GM12864 (cell line): ENCODE measurements around the gene YWHAG.
"Not testable (repeated sequence)": the region's sequence is repeated elsewhere in the genome, so short reads cannot be mapped to it uniquely, and the experiment has no call there.

ENCODE experiments used
- DNase-seq: peaks from one replicate; pipeline ENCODE4 v3.0.0-alpha.2; 2011; ENCODE audit warnings: low read depth
- H3K4me3 ChIP-seq: 2 replicates; pipeline ENCODE4 v1.5.1; 2011; ENCODE audit warnings: mild to moderate bottlenecking, low read depth, low read length, control low read depth
- TF ChIP-seq, protein P1 (sequence below): IDR thresholded peaks from 2 replicates; pipeline ENCODE4 v1.5.1; 2011; ENCODE audit warnings: low read depth, mild to moderate bottlenecking, moderate library complexity, low read length, control low read depth, inconsistent platforms; ENCODE audit errors: missing control alignments

YWHAG gene

DNA sequence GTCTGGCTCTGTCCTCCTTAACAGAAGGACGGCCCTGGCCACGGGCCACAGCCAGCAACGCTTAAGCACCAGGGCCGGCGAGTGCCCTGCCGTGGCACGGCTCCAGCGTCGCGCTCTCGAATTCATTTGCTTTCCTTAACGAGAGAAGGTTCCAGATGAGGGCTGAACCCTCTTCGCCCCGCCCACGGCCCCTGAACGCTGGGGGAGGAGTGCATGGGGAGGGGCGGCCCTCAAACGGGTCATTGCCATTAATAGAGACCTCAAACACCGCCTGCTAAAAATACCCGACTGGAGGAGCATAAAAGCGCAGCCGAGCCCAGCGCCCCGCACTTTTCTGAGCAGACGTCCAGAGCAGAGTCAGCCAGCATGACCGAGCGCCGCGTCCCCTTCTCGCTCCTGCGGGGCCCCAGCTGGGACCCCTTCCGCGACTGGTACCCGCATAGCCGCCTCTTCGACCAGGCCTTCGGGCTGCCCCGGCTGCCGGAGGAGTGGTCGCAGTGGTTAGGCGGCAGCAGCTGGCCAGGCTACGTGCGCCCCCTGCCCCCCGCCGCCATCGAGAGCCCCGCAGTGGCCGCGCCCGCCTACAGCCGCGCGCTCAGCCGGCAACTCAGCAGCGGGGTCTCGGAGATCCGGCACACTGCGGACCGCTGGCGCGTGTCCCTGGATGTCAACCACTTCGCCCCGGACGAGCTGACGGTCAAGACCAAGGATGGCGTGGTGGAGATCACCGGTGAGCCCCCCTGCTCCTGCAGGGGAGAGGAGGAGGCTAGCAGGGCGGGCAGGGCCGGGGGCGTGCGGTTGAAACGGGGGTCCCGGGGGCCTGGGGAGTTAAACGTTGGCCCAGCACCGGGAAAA is 56.2 kb downstream of the YWHAG start, which contains the start of gene HSPB1:
TSS of gene HSPB1 (plus strand) at position 327 of the 855 bp plus-strand sequence. CDS start at position 367, 40 bp downstream.
- DNase-seq = no peak
- peak within 1 kb of the TSS; percentile 82 for H3K4me3 ChIP-seq
- TF ChIP-seq, protein P1, sequence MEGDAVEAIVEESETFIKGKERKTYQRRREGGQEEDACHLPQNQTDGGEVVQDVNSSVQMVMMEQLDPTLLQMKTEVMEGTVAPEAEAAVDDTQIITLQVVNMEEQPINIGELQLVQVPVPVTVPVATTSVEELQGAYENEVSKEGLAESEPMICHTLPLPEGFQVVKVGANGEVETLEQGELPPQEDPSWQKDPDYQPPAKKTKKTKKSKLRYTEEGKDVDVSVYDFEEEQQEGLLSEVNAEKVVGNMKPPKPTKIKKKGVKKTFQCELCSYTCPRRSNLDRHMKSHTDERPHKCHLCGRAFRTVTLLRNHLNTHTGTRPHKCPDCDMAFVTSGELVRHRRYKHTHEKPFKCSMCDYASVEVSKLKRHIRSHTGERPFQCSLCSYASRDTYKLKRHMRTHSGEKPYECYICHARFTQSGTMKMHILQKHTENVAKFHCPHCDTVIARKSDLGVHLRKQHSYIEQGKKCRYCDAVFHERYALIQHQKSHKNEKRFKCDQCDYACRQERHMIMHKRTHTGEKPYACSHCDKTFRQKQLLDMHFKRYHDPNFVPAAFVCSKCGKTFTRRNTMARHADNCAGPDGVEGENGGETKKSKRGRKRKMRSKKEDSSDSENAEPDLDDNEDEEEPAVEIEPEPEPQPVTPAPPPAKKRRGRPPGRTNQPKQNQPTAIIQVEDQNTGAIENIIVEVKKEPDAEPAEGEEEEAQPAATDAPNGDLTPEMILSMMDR = no peak

DNA sequence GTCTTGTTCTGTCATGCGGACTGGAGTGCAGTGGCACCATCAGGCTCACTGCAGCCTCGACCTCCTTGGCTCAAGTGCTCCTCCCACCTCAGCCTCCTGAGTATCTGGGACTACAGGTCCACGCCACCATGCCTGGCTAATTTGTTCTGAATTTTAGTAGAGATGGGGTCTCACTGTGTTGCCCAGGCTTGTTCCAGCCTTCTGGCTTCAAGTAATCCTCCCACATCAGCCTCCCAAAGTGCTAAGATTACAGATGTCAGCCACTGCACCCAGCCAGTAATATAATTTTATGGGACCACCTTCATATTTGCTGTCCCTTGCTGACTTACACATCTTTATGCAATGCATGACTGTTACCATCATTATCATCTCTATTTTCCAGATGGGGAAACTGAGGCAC is 57.8 kb downstream of the YWHAG start:
- no peak overlapping the region for H3K4me3 ChIP-seq
- no peak for DNase-seq
- TF ChIP-seq, protein P1 = no peak

DNA sequence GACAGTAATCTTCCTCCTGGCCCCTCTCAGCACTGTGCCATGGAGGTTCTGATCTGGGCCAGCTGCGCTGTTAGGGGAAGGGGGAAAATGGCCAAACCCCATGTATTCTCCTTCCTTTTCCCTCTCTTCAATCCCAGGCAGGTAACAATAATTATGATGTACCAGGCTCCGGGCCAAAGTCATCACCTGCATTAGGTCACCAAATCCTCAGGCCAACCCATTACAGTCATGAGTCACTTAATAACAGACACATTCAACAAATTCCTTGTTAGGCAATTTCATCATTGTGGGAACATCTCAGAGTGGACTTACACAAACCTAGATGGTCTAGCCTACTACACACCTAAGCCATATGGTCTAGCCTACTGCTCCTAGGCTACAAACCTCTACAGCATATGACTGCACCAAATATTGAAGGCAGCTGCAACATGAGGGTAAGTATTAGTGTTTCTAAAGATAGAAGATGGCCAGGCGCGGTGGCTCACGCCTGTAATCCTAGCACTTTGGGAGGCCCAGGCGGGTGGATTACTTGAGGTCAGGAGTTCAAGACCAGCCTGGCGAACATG is 58.5 kb downstream of the YWHAG start:
- no peak for DNase-seq
- TF ChIP-seq, protein P1 = no peak

DNA sequence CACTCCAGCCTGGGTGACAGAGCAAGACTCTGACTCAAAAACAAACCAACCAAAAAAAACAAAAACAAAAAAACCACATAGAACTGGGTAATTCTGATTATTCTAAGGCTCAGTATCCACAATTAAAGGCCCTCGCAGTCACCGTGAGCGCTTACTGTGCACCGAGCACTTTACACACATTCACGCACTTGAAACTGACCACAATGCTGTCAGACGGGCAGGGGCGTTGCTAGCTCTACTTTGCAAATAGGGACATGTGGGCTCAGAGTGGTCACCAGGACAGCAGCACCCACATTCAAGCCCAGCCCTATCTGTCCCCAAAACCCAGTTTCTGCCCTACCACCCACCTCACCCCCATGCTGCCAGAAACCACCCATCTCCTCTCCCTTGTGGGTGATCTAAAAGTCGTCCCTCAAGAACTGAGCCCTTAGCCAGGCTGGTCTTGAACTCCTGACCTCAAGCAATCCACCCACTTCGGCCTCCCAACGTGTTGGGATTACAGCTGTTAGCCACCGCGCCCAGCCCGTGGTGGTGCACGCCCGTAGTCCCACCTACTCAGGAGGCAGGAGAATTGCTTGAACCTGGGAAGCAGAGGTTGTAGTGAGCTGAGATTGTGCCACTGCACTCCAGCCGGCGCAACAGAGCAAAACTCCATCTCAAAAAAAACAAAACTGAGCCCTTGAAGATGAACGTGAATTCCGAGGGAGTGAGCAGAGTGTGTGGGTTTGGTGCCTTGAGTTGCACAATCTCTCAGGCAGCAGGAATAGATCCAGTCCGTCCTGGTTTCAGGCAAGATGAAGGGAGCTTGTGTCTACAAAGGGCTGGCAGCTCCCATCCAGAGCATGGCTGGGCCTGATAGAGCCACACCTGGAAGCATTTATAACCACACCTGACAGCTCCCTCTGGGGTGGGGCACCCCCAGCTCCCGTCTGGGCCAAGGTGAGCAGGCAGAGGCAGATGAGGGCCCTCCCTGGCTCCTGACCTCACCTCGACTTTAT is 61.7 kb downstream of the YWHAG start:
- no peak for DNase-seq
- no peak overlapping the region for H3K4me3 ChIP-seq
- TF ChIP-seq, protein P1 = no peak

More for the DNA sequence above, 58.5 kb downstream of the YWHAG start:
- no peak overlapping the region for H3K4me3 ChIP-seq

DNA sequence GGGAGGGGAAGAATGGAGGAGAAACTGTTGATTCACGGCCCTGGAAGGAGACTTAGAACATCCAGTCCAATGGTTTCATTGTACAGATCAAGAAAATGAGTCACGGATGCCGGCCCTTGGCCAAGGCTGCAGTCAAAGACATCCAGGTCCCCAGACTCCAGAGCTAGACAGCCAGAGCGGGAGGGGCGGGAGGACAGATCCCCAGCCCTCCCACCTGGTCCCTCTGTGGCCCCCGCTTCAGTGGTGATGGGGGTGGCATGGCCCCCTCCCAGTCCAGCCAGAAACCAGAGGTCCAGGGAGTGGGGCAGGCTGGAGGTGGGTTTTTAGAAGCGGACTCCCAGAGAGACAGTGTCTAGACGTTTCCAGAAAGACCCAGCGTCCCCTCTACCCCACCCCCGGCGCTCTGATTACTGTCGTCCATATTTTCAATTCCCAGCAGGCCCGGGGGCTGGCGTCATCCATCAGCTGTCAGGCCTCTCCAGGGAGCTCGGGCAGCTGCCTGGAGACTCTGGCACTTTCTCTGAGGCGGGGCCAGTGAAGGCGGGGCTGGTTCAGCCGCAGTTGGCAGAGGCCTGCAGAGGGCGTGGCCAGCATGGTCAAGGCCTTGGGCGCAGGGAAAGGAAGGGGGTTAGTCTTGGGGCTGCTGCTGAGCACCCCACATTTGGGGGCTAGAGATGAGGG is 64.3 kb downstream of the YWHAG start:
- no peak for DNase-seq
- TF ChIP-seq, protein P1 = no peak
- no peak overlapping the region for H3K4me3 ChIP-seq

DNA sequence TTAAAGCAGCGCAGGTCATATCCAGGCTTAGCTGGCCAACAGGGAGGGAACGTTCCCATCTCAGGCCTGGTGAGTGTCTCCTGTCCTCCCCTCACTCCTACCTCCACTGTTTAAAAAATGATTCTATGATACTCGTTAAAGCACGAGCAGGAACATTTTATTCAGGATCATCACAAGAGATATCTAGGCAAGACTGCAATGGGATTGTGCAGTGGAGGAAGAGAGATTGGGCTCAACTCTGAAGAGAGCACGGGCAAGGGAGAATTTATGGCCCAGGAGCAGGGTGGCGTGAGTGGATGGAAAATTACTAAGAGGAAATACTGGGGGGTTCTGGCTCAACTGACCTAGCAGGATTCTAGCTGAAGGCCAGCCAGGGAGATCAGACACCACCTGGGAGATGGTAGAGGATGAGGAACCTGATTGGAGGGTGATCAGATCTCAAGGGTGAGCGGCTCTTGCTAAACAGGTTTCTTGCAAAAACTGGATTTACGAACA is 65.3 kb downstream of the YWHAG start:
- DNase-seq = no peak
- TF ChIP-seq, protein P1 = no peak
- no peak overlapping the region for H3K4me3 ChIP-seq

DNA sequence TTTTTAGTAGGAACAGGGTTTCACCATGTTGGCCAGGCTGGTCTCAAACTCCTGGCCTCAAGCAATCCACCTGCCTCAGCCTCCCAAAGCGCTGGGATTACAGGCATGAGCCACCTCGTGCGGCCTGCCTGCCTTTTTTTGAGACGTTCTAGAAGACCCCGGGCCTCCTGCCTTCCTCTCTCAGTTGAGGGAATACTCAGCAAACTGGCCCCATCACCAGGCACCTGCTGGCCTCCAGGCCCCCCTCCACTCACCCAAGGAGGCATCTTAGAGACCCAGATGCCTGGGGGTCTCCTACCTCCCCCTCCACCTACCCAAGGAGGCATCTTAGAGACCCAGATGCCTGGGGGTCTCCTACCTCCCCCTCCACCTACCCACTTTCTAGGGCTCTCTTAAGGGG is 65.9 kb downstream of the YWHAG start:
- not testable (repeated sequence) for DNase-seq

More for the DNA sequence above, 65.9 kb downstream of the YWHAG start:
- not testable (repeated sequence) for H3K4me3 ChIP-seq
